ENCODE data around the gene SUN2. TPM values are rescaled to one million over a fixed set of nuclear protein-coding genes. Genes with fewer than 3 reads are reported as not detected.

The SUN2 gene
- total RNA-seq, 1 experiment from 2014 or later: 89.9 TPM

DNA sequence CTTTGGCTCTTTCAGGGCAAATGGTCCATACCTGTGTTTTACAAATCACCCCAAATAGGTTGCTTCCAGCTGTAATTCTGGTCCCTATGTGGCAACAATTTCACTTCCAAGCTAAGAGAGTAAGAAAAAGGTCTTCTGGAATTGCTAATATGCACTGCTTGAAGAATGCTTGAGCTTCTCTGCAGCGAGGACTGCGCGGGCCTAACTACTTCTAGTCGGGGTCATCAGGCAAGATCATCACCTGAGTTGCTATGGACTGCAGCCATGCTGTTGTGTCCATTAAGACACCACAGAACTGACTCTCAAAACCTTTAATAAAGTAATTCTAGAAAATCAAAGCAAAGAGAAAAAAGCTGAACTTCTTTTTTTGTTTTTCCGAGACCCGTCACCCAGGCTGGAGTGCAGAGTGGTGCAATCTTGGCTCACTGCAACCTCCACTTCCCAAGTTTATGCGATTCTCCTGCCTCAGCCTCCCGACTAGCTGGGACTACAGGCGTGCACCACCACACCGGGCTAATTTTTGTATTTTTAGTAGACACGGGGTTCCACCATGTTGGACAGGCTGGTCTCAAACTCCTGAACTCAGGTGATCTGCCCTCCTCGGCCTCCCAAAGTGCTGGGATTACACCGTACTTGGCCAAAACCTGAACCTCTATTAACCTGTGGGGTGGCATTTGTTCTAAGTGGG is 57.2 kb downstream of the SUN2 start:
- no peak for DNase-seq (ENCODE audit: low read depth)

DNA sequence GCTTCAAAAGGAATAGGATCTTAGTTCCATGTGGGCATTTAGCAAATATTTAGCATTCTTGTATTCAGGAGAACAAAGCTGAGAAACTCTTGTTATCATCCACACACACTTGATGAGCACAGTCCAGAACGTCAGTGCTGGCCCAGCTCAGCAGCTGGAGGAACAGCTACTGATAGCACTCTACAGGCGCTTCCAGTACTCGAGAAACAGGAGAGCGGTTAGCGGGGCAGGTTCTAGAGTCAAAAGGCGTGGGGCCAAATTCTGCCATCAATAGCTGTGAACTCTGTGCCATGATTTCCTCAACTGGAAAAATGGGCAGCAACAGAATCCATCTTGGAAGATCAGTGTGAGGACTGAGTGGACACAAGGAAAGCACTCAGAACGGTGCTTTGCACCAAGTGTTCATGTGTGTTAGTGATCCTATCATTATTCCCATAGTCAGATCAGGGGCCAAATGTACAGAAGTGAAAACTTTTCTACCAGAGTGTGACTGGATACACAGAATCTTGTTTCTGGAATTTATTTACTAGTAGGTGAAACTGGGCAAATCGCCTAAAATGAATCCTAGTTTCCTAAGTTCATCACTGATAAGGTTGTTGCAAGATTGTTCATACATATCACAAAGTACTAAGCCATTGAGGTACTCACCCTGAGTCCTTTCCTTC is 58.2 kb downstream of the SUN2 start:
- DNase-seq (ENCODE audit: low read depth): no peak

DNA sequence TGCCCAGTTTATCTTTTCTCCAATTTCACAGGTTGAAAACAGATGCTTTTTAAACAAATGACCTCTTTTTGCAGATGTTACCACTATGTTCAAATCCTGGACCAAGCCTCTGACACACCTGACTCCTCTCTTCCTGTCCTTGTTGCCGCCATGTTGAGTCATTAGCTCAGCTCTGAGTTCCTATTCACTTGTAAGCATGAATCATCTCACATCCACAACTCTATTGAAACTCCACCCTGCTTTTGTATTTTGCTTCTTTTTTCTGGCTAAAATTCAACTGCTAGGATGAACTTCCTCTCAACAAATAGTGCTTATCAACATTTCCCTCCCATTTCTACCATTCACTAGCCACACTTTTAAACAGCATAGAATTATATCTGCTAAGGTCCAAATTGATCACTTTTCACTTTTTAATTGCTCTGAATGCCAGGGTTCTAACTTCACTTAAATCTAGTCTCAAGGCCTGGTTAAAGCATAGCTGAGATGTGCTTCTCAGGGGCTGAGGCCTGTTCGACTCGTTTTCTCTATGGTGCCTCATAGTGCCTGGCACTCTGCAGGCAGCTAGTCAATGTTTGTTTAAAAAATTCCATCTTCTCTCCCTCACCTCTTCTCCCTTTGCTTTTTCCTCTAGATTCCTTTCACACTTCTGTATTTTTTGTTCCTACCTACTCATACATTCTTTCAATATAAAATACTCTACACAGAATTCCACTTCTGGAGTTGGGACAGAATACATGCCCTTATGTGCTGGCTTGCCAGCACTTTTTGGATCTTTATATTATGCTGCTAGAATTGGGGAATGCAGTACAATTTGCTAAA is 59.0 kb downstream of the SUN2 start:
- DNase-seq (ENCODE audit: low read depth): peak; percentile 84

DNA sequence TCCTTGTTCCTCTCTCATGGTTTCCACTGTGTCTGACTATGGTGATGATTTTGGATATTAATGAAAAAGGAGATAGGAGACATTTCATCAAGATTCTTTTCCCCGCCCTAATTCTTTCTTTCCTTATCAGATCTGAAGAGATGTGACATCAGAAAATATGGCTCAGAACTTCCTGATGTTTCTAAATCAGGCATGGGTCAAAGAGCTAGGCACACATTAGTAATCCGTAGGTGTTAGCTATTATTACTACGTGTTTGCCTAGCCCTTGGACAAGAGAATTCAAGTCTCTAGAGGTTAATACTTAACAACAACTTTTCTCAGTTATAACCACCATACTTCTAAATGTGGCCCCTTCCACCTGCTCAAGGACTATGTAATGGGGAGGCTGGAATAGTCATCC is 60.9 kb downstream of the SUN2 start:
- no peak for DNase-seq (ENCODE audit: low read depth)

DNA sequence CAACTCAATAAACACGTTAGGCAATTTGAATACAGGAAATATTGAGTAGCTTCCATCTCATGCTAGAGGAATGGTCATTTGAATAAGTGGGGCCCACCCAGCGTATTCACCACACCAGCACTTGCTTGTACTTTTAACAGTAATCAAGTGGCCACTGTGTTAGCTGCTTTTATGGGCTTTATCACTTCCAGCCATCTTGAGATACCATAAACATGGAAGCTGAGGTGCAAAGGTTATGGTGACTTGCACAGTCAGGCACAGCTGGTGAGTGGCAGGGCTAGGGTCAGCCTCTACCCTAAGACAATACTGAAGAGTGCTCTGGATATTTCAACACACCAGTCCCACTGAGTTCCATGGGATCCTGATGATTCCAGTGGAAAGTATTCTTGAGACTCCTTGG is 61.7 kb downstream of the SUN2 start:
- DNase-seq (ENCODE audit: low read depth): no peak

DNA sequence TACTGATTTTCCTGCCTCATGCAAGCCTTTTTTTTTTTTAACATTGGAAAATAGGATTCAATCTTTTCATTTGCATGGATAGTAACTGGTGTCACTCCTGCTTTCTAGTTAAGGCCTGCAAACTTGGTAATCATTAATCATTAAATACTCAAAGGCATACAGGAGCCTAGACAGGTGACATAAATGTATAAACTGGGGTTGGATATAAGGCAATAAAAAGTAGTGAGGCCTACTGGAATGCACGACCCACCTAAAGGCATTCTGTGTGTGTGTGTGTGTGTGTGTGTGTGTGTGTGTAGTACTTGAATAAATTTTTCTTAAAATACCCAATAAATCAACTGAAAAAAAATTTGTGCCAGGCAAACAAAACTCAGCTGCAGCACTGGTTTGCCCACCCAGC is 66.1 kb downstream of the SUN2 start:
- no peak for DNase-seq (ENCODE audit: low read depth)

DNA sequence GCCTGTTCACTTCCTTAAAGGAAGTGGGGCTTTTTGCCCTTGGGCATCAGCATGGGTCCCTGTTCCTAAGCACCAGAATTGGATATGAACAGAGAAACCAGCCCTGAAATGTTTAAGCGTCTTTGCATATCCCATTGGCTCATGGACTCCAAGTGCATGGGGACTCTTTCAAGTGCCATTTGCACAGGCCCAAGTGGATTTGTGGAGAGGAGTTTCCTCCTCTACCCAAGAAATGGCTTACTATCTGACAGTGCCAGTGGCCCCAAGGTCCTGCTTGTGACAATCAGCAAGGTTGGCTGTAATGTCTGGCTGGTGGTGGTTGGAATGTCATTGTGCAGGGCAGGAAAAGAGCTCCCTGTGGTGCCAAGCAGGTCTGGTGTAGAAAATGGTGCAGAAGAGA is 70.0 kb downstream of the SUN2 start:
- no peak for DNase-seq (ENCODE audit: low read depth)

DNA sequence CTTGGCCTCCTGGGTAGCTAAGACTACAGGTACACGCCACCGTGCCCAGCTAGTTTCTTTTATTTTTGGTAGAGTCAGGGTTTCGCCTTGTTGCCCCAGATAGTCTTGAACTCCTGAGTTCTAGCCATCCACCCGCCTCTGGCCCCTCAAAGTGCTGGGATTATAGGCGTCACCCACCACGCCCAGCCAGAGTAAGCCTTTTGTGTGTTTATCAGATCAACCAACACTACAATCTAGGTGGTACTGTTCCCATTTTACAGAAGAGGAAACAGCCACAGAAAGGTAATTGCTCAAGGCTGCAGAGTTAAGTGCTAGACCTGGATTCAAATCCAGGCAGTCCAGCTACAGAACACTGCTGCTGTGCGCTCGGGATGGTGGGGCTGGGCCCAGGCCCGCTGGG is 70.9 kb downstream of the SUN2 start:
- no peak for DNase-seq (ENCODE audit: low read depth)

Other genes starting within 250 kb of the SUN2 start
- 297 and 331 TPM in 2 replicates for gene DDX17, start 249.7 kb downstream of the SUN2 start, total RNA-seq (2014; rRNA removed; shearing (Covaris generic))
- gene DMC1, start 185.8 kb downstream of the SUN2 start, total RNA-seq (2014; rRNA removed; shearing (Covaris generic)): 0.06 TPM in 1 of 2 replicates, not detected in the other
- gene FAM227A, start 99.6 kb downstream of the SUN2 start, total RNA-seq (2014; rRNA removed; shearing (Covaris generic)): 0.06 and 0.80 TPM in 2 replicates
- 11.9 and 21.8 TPM in 2 replicates for gene CBY1, start 99.4 kb downstream of the SUN2 start, total RNA-seq (2014; rRNA removed; shearing (Covaris generic))
- gene TOMM22, start 74.0 kb downstream of the SUN2 start, total RNA-seq (2014; rRNA removed; shearing (Covaris generic)): 70.4 and 79.0 TPM in 2 replicates
- 45.2 and 51.5 TPM in 2 replicates for gene JOSD1, start 55.1 kb downstream of the SUN2 start, total RNA-seq (2014; rRNA removed; shearing (Covaris generic))
- 16.5 and 23.5 TPM in 2 replicates for gene GTPBP1, start 50.1 kb downstream of the SUN2 start, total RNA-seq (2014; rRNA removed; shearing (Covaris generic))
- 10.7 and 11.6 TPM in 2 replicates for gene DNAL4, start 38.1 kb upstream of the SUN2 start, total RNA-seq (2014; rRNA removed; shearing (Covaris generic))
- 1.5 and 3.7 TPM in 2 replicates for gene NPTXR, start 88.0 kb upstream of the SUN2 start, total RNA-seq (2014; rRNA removed; shearing (Covaris generic))
- gene CBX6, start 116.2 kb upstream of the SUN2 start, total RNA-seq (2014; rRNA removed; shearing (Covaris generic)): 25.5 and 32.5 TPM in 2 replicates
- not detected in 2 replicates for gene APOBEC3A, start 201.6 kb upstream of the SUN2 start, total RNA-seq (2014; rRNA removed; shearing (Covaris generic))
- gene APOBEC3B, start 226.3 kb upstream of the SUN2 start, total RNA-seq (2014; rRNA removed; shearing (Covaris generic)): 4.5 and 5.1 TPM in 2 replicates

Measured in Daoy (cell line).